IPS-18c (cell line): ENCODE results near the gene UBASH3B.

Experiments
- H3K4me3 ChIP-seq: 2 replicates; pipeline ENCODE4 v1.7.0; 2013; ENCODE audit warnings: low read depth, mild to moderate bottlenecking, low read length, moderate library complexity; ENCODE audit not compliant: insufficient read depth
- H3K9me3 ChIP-seq: one replicate; pipeline ENCODE4 v1.6.1; 2013; ENCODE audit warnings: mild to moderate bottlenecking, low read length, moderate library complexity; ENCODE audit not compliant: control insufficient read depth, insufficient read depth

The UBASH3B gene

GRCh38 chr11:122754553-122755322 lies 99.2 kb downstream of the UBASH3B start:
- H3K4me3 ChIP-seq = no peak overlapping the region

GRCh38 chr11:122755409-122755808 lies 99.9 kb downstream of the UBASH3B start:
- no peaks in the 10 kb centered on the region for H3K9me3 ChIP-seq
- no peak overlapping the region for H3K4me3 ChIP-seq

More at GRCh38 chr11:122754553-122755322, 99.2 kb downstream of the UBASH3B start:
- H3K9me3 ChIP-seq = no peaks in the 10 kb centered on the region

GRCh38 chr11:122755941-122756340 lies 100.4 kb downstream of the UBASH3B start:
- Histone ChIP-seq H3K4me3 (no peak overlapping the region), H3K9me3 (no peaks in the 10 kb centered on the region)

GRCh38 chr11:122756417-122756816 lies 100.9 kb downstream of the UBASH3B start:
- no peaks in the 10 kb centered on the region for H3K9me3 ChIP-seq
- H3K4me3 ChIP-seq = no peak overlapping the region

- no peaks in the 10 kb centered on the region for H3K9me3 ChIP-seq
These were observed 101.7 kb downstream of the UBASH3B start for GRCh38 chr11:122757201-122757600.

GRCh38 chr11:122758339-122758738 lies 102.8 kb downstream of the UBASH3B start:
- Histone ChIP-seq H3K9me3 (no peaks in the 10 kb centered on the region), H3K4me3 (no peak overlapping the region)

More at GRCh38 chr11:122757201-122757600, 101.7 kb downstream of the UBASH3B start:
- H3K4me3 ChIP-seq = no peak overlapping the region

GRCh38 chr11:122758974-122759373 lies 103.5 kb downstream of the UBASH3B start:
- Histone ChIP-seq H3K9me3 (no peaks in the 10 kb centered on the region), H3K4me3 (no peak overlapping the region)

- no peaks in the 10 kb centered on the region for H3K9me3 ChIP-seq
- H3K4me3 ChIP-seq = no peak overlapping the region
These were observed 107.6 kb downstream of the UBASH3B start for GRCh38 chr11:122763108-122763507.

GRCh38 chr11:122764371-122765090 lies 109.0 kb downstream of the UBASH3B start:
- Histone ChIP-seq H3K4me3 (no peak overlapping the region), H3K9me3 (no peaks in the 10 kb centered on the region)

- Histone ChIP-seq H3K4me3 (no peak overlapping the region), H3K9me3 (no peaks in the 10 kb centered on the region)
These were observed 110.1 kb downstream of the UBASH3B start for GRCh38 chr11:122765487-122766131.

- Histone ChIP-seq H3K9me3 (no peaks in the 10 kb centered on the region), H3K4me3 (no peak overlapping the region)
These were observed 113.7 kb downstream of the UBASH3B start for GRCh38 chr11:122769126-122769780.

- H3K9me3 ChIP-seq = no peaks in the 10 kb centered on the region
- H3K4me3 ChIP-seq = no peak overlapping the region
These were observed 117.4 kb downstream of the UBASH3B start for GRCh38 chr11:122772945-122773344.

GRCh38 chr11:122773781-122774266 lies 118.3 kb downstream of the UBASH3B start:
- Histone ChIP-seq H3K4me3 (no peak overlapping the region), H3K9me3 (no peaks in the 10 kb centered on the region)

GRCh38 chr11:122775675-122776271 lies 120.3 kb downstream of the UBASH3B start:
- Histone ChIP-seq H3K9me3 (no peaks in the 10 kb centered on the region), H3K4me3 (no peak overlapping the region)

- no peak overlapping the region for H3K4me3 ChIP-seq
- no peaks in the 10 kb centered on the region for H3K9me3 ChIP-seq
These were observed 121.0 kb downstream of the UBASH3B start for GRCh38 chr11:122776546-122776945.

GRCh38 chr11:122777343-122777742 lies 121.8 kb downstream of the UBASH3B start:
- H3K4me3 ChIP-seq = no peak overlapping the region
- no peaks in the 10 kb centered on the region for H3K9me3 ChIP-seq

GRCh38 chr11:122778148-122778547 lies 122.6 kb downstream of the UBASH3B start:
- no peaks in the 10 kb centered on the region for H3K9me3 ChIP-seq
- no peak overlapping the region for H3K4me3 ChIP-seq
